ENCODE results near the gene CPNE8.

Gene CPNE8

DNA sequence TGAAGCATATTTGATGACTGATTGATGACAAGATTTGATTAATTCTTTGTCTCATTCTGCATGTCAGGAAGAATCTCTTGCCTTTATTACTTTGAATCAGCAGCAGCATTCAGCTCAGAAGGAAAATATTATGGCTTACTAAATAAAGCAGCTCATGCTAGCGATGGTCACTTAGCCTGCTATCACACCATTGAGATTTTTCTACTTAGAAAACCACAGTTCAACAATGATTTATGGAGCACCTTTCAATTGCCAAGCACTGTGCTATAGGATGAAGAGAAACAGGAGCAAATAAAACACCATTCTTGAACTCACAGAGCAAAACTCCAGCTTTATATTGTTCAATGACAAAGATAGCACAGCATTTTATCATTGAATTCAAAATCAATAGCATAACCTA is 197.7 kb downstream of the CPNE8 start:
- TF ChIP-seq ZBTB7A (IDR thresholded peaks at IDR 0.05; ENCODE audit: low read depth), result no peak
- TF ChIP-seq, protein P1, sequence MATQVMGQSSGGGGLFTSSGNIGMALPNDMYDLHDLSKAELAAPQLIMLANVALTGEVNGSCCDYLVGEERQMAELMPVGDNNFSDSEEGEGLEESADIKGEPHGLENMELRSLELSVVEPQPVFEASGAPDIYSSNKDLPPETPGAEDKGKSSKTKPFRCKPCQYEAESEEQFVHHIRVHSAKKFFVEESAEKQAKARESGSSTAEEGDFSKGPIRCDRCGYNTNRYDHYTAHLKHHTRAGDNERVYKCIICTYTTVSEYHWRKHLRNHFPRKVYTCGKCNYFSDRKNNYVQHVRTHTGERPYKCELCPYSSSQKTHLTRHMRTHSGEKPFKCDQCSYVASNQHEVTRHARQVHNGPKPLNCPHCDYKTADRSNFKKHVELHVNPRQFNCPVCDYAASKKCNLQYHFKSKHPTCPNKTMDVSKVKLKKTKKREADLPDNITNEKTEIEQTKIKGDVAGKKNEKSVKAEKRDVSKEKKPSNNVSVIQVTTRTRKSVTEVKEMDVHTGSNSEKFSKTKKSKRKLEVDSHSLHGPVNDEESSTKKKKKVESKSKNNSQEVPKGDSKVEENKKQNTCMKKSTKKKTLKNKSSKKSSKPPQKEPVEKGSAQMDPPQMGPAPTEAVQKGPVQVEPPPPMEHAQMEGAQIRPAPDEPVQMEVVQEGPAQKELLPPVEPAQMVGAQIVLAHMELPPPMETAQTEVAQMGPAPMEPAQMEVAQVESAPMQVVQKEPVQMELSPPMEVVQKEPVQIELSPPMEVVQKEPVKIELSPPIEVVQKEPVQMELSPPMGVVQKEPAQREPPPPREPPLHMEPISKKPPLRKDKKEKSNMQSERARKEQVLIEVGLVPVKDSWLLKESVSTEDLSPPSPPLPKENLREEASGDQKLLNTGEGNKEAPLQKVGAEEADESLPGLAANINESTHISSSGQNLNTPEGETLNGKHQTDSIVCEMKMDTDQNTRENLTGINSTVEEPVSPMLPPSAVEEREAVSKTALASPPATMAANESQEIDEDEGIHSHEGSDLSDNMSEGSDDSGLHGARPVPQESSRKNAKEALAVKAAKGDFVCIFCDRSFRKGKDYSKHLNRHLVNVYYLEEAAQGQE (IDR thresholded peaks at IDR 0.05; ENCODE audit: low read depth), result no peak
- TF ChIP-seq RAD21 (IDR thresholded peaks at IDR 0.05; ENCODE audit: low read depth), result no peak
- TF ChIP-seq, protein P2, sequence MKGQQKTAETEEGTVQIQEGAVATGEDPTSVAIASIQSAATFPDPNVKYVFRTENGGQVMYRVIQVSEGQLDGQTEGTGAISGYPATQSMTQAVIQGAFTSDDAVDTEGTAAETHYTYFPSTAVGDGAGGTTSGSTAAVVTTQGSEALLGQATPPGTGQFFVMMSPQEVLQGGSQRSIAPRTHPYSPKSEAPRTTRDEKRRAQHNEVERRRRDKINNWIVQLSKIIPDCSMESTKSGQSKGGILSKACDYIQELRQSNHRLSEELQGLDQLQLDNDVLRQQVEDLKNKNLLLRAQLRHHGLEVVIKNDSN (IDR thresholded peaks at IDR 0.05), result no peak
- no peak for TF ChIP-seq TAF1 (IDR thresholded peaks at IDR 0.05; ENCODE audit: low read depth)
- TF ChIP-seq CREB1 (IDR thresholded peaks at IDR 0.05; ENCODE audit: low read depth), result no peak
- TF ChIP-seq YY1 (IDR thresholded peaks at IDR 0.05; ENCODE audit: low read depth), result no peak
- no peak for TF ChIP-seq TEAD4 (IDR thresholded peaks at IDR 0.05)
- TF ChIP-seq CEBPB (IDR thresholded peaks at IDR 0.05), result no peak
- TF ChIP-seq TCF12 (IDR thresholded peaks at IDR 0.05; ENCODE audit: low read depth), result no peak

DNA sequence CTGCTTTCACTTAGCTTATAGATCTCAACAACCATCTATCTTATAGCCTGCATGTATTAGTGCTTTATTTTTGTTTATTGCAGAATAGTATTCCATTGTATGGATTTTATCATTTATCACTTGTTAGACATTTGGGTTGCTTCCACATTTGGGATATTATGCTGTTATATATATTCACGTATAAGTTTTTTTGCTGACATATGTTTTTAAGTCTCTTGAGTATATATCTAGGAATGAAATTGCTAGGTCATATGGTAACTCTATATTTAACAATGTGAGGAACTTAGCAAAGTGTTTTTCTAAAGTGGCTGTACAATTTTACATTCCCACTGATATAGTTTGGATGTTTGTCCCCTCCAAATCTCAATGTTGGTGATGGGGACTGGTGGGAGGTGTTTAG is 208.1 kb downstream of the CPNE8 start:
- no peak for TF ChIP-seq TEAD4 (IDR thresholded peaks at IDR 0.05)
- no peak for TF ChIP-seq CREB1 (IDR thresholded peaks at IDR 0.05; ENCODE audit: low read depth)
- no peak for TF ChIP-seq EP300 (IDR thresholded peaks at IDR 0.05; ENCODE audit: borderline replicate concordance)
- no peak for TF ChIP-seq EGR1 (IDR thresholded peaks at IDR 0.05)
- TF ChIP-seq ZBTB7A (IDR thresholded peaks at IDR 0.05; ENCODE audit: low read depth), result no peak
- no peak for TF ChIP-seq YY1 (IDR thresholded peaks at IDR 0.05; ENCODE audit: low read depth)
- TF ChIP-seq FOXM1 (IDR thresholded peaks at IDR 0.05; ENCODE audit: borderline replicate concordance, low read depth), result no peak
- TF ChIP-seq, protein P1 (IDR thresholded peaks at IDR 0.05; ENCODE audit: low read depth), result no peak
- no peak for TF ChIP-seq CEBPB (IDR thresholded peaks at IDR 0.05)
- no peak for TF ChIP-seq TCF12 (IDR thresholded peaks at IDR 0.05; ENCODE audit: low read depth)
- TF ChIP-seq NFIC (IDR thresholded peaks at IDR 0.05), result no peak
- TF ChIP-seq TAF1 (IDR thresholded peaks at IDR 0.05; ENCODE audit: low read depth), result no peak
- TF ChIP-seq RAD21 (IDR thresholded peaks at IDR 0.05; ENCODE audit: low read depth), result no peak
- TF ChIP-seq, protein P2 (IDR thresholded peaks at IDR 0.05), result no peak
- TF ChIP-seq, protein P3, sequence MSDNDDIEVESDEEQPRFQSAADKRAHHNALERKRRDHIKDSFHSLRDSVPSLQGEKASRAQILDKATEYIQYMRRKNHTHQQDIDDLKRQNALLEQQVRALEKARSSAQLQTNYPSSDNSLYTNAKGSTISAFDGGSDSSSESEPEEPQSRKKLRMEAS (IDR thresholded peaks at IDR 0.05), result no peak

DNA sequence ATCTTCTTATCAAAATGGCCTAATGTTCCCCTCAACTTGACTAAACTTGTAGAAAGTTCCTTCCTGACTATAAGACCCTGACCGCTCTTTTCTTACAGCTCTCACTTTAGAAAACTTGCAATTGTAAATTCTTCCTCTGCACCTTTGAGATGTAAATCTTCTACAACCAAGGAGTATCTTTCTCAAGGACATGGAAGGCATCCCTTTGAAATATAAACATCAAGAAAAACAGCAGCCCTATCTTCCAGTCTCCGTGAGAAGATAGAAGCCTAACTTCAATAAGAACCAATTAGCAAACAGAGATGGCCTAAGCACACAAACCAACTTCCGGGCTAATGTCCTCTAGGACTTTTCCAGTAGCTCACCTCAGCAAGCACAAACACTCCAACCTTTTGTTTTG is 210.3 kb downstream of the CPNE8 start:
- TF ChIP-seq CREB1 (IDR thresholded peaks at IDR 0.05; ENCODE audit: low read depth), result no peak
- TF ChIP-seq CEBPB (IDR thresholded peaks at IDR 0.05), result no peak
- no peak for TF ChIP-seq FOXM1 (IDR thresholded peaks at IDR 0.05; ENCODE audit: borderline replicate concordance, low read depth)
- TF ChIP-seq RAD21 (IDR thresholded peaks at IDR 0.05; ENCODE audit: low read depth), result no peak
- TF ChIP-seq TEAD4 (IDR thresholded peaks at IDR 0.05), result no peak
- no peak for TF ChIP-seq EP300 (IDR thresholded peaks at IDR 0.05; ENCODE audit: borderline replicate concordance)
- TF ChIP-seq, protein P3 (IDR thresholded peaks at IDR 0.05), result no peak
- TF ChIP-seq TAF1 (IDR thresholded peaks at IDR 0.05; ENCODE audit: low read depth), result no peak
- TF ChIP-seq, protein P2 (IDR thresholded peaks at IDR 0.05), result no peak
- TF ChIP-seq EGR1 (IDR thresholded peaks at IDR 0.05), result no peak
- no peak for TF ChIP-seq ZBTB7A (IDR thresholded peaks at IDR 0.05; ENCODE audit: low read depth)
- no peak for TF ChIP-seq YY1 (IDR thresholded peaks at IDR 0.05; ENCODE audit: low read depth)
- no peak for TF ChIP-seq TCF12 (IDR thresholded peaks at IDR 0.05; ENCODE audit: low read depth)
- TF ChIP-seq, protein P1 (IDR thresholded peaks at IDR 0.05; ENCODE audit: low read depth), result no peak

DNA sequence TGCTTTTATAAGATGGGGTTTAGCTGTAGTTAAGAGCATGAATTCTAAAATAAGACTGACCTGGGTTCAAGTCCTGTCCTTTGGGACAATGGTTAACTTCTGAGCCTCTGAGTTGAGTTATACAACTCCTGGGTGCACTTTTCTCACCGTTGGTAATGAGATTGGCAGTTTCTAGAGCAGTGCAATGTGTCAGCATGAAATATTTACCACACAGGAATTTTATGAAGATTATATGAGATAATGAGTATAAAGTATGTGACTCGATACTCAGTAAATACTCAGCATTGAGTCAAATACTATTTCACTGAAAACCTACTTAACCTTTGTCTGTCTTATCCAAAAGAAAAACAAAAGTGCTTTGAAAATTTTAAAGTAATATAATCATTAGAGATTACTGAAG is 214.2 kb downstream of the CPNE8 start:
- TF ChIP-seq, protein P3 (IDR thresholded peaks at IDR 0.05), result no peak
- TF ChIP-seq RAD21 (IDR thresholded peaks at IDR 0.05; ENCODE audit: low read depth) (no peak), ZBTB7A (IDR thresholded peaks at IDR 0.05; ENCODE audit: low read depth) (no peak), YY1 (IDR thresholded peaks at IDR 0.05; ENCODE audit: low read depth) (no peak), EGR1 (IDR thresholded peaks at IDR 0.05) (no peak)

All from Ishikawa (cell line).